ENCODE data around the gene RBBP9. TPM values are rescaled to one million over a fixed set of nuclear protein-coding genes. Genes with fewer than 3 reads are reported as not detected.

Gene RBBP9
- polyA plus RNA-seq, 1 experiment: 8.5 TPM

GRCh38 chr20:18537651-18538050, 40.6 kb upstream of the RBBP9 start:
- no peak overlapping the region for H3K4me3 ChIP-seq (ENCODE audit: low read depth, low read length)
- no peaks in the 10 kb centered on the region for H3K27me3 ChIP-seq (ENCODE audit: control insufficient read depth, insufficient read depth, low read length)
- POLR2A ChIA-PET: no interaction called here
- CTCF ChIA-PET: no interaction called here
- peaks cover 8% of the 10 kb centered on the region for H3K36me3 ChIP-seq (ENCODE audit: control insufficient read depth, insufficient read depth, low read length)
- no peak for DNase-seq (ENCODE audit: low read depth)
- TF ChIP-seq CTCF (IDR thresholded peaks at IDR 0.05; ENCODE audit: insufficient read depth, low read depth, low read length): no peak

- Histone ChIP-seq H3K4me3 (ENCODE audit: low read depth, low read length) (no peak overlapping the region), H3K36me3 (ENCODE audit: control insufficient read depth, insufficient read depth, low read length) (peaks cover 13% of the 10 kb centered on the region), H3K27me3 (ENCODE audit: control insufficient read depth, insufficient read depth, low read length) (no peaks in the 10 kb centered on the region)
- ChIA-PET CTCF (no interaction called here), POLR2A (no interaction called here)
- TF ChIP-seq CTCF (IDR thresholded peaks at IDR 0.05; ENCODE audit: insufficient read depth, low read depth, low read length): no peak
- DNase-seq (ENCODE audit: low read depth): no peak
These were observed 37.1 kb upstream of the RBBP9 start for GRCh38 chr20:18533978-18534644.

GRCh38 chr20:18533491-18533890, 36.5 kb upstream of the RBBP9 start:
- TF ChIP-seq CTCF (IDR thresholded peaks at IDR 0.05; ENCODE audit: insufficient read depth, low read depth, low read length): no peak
- no peak overlapping the region for H3K4me3 ChIP-seq (ENCODE audit: low read depth, low read length)
- CTCF ChIA-PET: no interaction called here
- no peak for DNase-seq (ENCODE audit: low read depth)
- H3K36me3 ChIP-seq (ENCODE audit: control insufficient read depth, insufficient read depth, low read length): peaks cover 13% of the 10 kb centered on the region
- no peaks in the 10 kb centered on the region for H3K27me3 ChIP-seq (ENCODE audit: control insufficient read depth, insufficient read depth, low read length)
- POLR2A ChIA-PET: no interaction called here

- Histone ChIP-seq H3K36me3 (ENCODE audit: control insufficient read depth, insufficient read depth, low read length) (peaks cover 16% of the 10 kb centered on the region), H3K4me3 (ENCODE audit: low read depth, low read length) (no peak overlapping the region), H3K27me3 (ENCODE audit: control insufficient read depth, insufficient read depth, low read length) (no peaks in the 10 kb centered on the region)
- CTCF ChIA-PET: no interaction called here
- POLR2A ChIA-PET: no interaction called here
- no peak for DNase-seq (ENCODE audit: low read depth)
- no peak for TF ChIP-seq CTCF (IDR thresholded peaks at IDR 0.05; ENCODE audit: insufficient read depth, low read depth, low read length)
These were observed 35.6 kb upstream of the RBBP9 start for GRCh38 chr20:18532626-18533025.

- Histone ChIP-seq H3K36me3 (ENCODE audit: control insufficient read depth, insufficient read depth, low read length) (peaks cover 21% of the 10 kb centered on the region), H3K27me3 (ENCODE audit: control insufficient read depth, insufficient read depth, low read length) (no peaks in the 10 kb centered on the region), H3K4me3 (ENCODE audit: low read depth, low read length) (no peak overlapping the region)
- DNase-seq (ENCODE audit: low read depth): no peak
- CTCF ChIA-PET: interaction anchor here (1.0 kb wide), 1 partner anchor 10 kb away, joined by 3 read pairs; no protein-coding TSS in a partner anchor
- TF ChIP-seq CTCF (IDR thresholded peaks at IDR 0.05; ENCODE audit: insufficient read depth, low read depth, low read length): no peak
- POLR2A ChIA-PET: no interaction called here
These were observed 32.0 kb upstream of the RBBP9 start for GRCh38 chr20:18529041-18529440.

Data from BJ (cell line).